H1 (cell line): ENCODE data around the gene CDX4. TPM values are rescaled to one million over a fixed set of nuclear protein-coding genes. Genes with fewer than 3 reads are reported as not detected.

ENCODE experiments used
- CTCF ChIA-PET: fragments of 300-600 bp; sonication (Branson Sonifier 250); formaldehyde crosslinking; loops from one replicate; lab custom pipeline; 2021; ENCODE audit not compliant: partially characterized antibody; lab: Charles Lee
- POLR2A ChIA-PET: fragments of 300-600 bp; sonication (Branson Sonifier 250); formaldehyde crosslinking; loops from one replicate; lab custom pipeline; 2021; ENCODE audit warnings: inconsistent platforms; ENCODE audit not compliant: partially characterized antibody; lab: Charles Lee
- DNase-seq, 2 experiments: peaks; one replicate each; pipeline versions ENCODE4 v3.0.0 to v3.0.0-alpha.2; 2010 to 2022; ENCODE audit warnings: low spot score in 2 of 2, low read depth in 1 of 2, mixed read lengths in 1 of 2
- FAIRE-seq: peaks from 2 replicates; lab custom pipeline; 2011; peaks lifted over from hg19 to GRCh38; lab: Jason Lieb, UNC
- H2AFZ ChIP-seq: 2 replicates; pipeline ENCODE4 v1.8.1; 2012; ENCODE audit warnings: low read length, inconsistent platforms
- H2AK5ac ChIP-seq: 2 replicates; pipeline ENCODE4 v1.6.1; 2013; ENCODE audit warnings: low read depth, low read length
- H2BK120ac ChIP-seq: replicated peaks from 2 replicates; pipeline ENCODE3; 2013; ENCODE audit warnings: low read depth, low read length, inconsistent platforms
- H2BK12ac ChIP-seq: 2 replicates; pipeline ENCODE4 v1.6.1; 2013; ENCODE audit warnings: low read depth, low read length
- H2BK15ac ChIP-seq: 2 replicates; pipeline ENCODE4 v1.6.1; 2013; ENCODE audit warnings: low read length
- H2BK20ac ChIP-seq: 2 replicates; pipeline ENCODE4 v1.6.1; 2013; ENCODE audit warnings: low read length
- H2BK5ac ChIP-seq: 2 replicates; pipeline ENCODE4 v1.6.1; 2013; ENCODE audit warnings: low read depth, low read length
- H3K14ac ChIP-seq: 2 replicates; pipeline ENCODE4 v1.6.1; 2013; ENCODE audit warnings: inconsistent platforms; ENCODE audit not compliant: insufficient read length
- H3K18ac ChIP-seq: 2 replicates; pipeline ENCODE4 v1.6.1; 2013; ENCODE audit warnings: low read length; ENCODE audit errors: extremely low read depth
- H3K23ac ChIP-seq: 2 replicates; pipeline ENCODE4 v1.6.1; 2013; ENCODE audit warnings: inconsistent platforms; ENCODE audit not compliant: insufficient read length
- H3K23me2 ChIP-seq: 2 replicates; pipeline ENCODE4 v1.6.1; 2013; ENCODE audit warnings: low read depth, low read length
- H3K27ac ChIP-seq: 2 replicates; pipeline ENCODE4 v1.6.1; 2011; ENCODE audit warnings: low read depth, low read length, inconsistent platforms
- H3K27me3 ChIP-seq, 4 experiments: replicated peaks in 1 of 4; 1 replicate in 1 of 4; 2 replicates in 3 of 4; pipeline versions ENCODE4 v1.6.1 to v1.8.1; 2011 to 2013; ENCODE audit warnings: low read length in 3 of 4, mild to moderate bottlenecking in 3 of 4, inconsistent platforms in 2 of 4, mixed read lengths in 2 of 4, moderate library complexity in 1 of 4; ENCODE audit not compliant: control insufficient read depth in 3 of 4, insufficient read depth in 3 of 4; ENCODE audit errors: extremely low read depth in 1 of 4
- H3K36me3 ChIP-seq, 4 experiments: 2 replicates each; pipeline versions ENCODE4 v1.6.1 to v1.8.1; 2011 to 2013; ENCODE audit warnings: mild to moderate bottlenecking in 4 of 4, low read length in 3 of 4, moderate library complexity in 2 of 4, control low read depth in 1 of 4, inconsistent platforms in 1 of 4; ENCODE audit not compliant: insufficient read depth in 4 of 4, control insufficient read depth in 2 of 4
- H3K4ac ChIP-seq: replicated peaks from 2 replicates; pipeline ENCODE3; 2013; ENCODE audit warnings: low read length, low read depth, mixed read lengths, inconsistent platforms; ENCODE audit not compliant: insufficient read length
- H3K4me1 ChIP-seq, 4 experiments: replicated peaks in 1 of 4; 1 replicate in 1 of 4; 2 replicates in 3 of 4; pipeline versions ENCODE4 v1.6.1 to v1.8.1; 2011 to 2013; ENCODE audit warnings: low read length in 3 of 4, inconsistent platforms in 2 of 4, mixed read lengths in 1 of 4; ENCODE audit not compliant: insufficient read depth in 4 of 4, control insufficient read depth in 3 of 4
- H3K4me2 ChIP-seq, 2 experiments: 2 replicates each; pipeline versions ENCODE4 v1.6.1 to v1.8.1; 2011 to 2013; ENCODE audit warnings: low read depth in 2 of 2, low read length in 2 of 2, control low read depth in 1 of 2, inconsistent platforms in 1 of 2, mild to moderate bottlenecking in 1 of 2; ENCODE audit not compliant: insufficient read depth in 1 of 2
- H3K4me3 ChIP-seq, 4 experiments: fragments of 200-600, 300-600 bp in 1 of 4; sonication (generic), shearing (Covaris generic), sonication (Bioruptor Twin) in 1 of 4; 2 replicates each; pipeline versions ENCODE4 v1.5.1 to v1.8.1; 2011 to 2016; ENCODE audit warnings: low read length in 4 of 4, low read depth in 3 of 4, control low read depth in 2 of 4, inconsistent platforms in 2 of 4, mild to moderate bottlenecking in 2 of 4, mixed read lengths in 1 of 4, moderate library complexity in 1 of 4; ENCODE audit not compliant: insufficient read depth in 2 of 4; ENCODE audit errors: extremely low read depth in 1 of 4
- H3K56ac ChIP-seq: replicated peaks from 2 replicates; pipeline ENCODE3; 2013; ENCODE audit warnings: low read depth, mild to moderate bottlenecking, mixed read lengths, low read length, inconsistent platforms; ENCODE audit not compliant: insufficient read length
- H3K79me1 ChIP-seq: 2 replicates; pipeline ENCODE4 v1.6.1; 2013; ENCODE audit warnings: low read depth, low read length, control low read depth
- H3K79me2 ChIP-seq, 2 experiments: 2 replicates each; pipeline versions ENCODE4 v1.6.1 to v1.8.1; 2012 to 2013; ENCODE audit warnings: low read length in 2 of 2, mild to moderate bottlenecking in 2 of 2, inconsistent platforms in 1 of 2; ENCODE audit not compliant: insufficient read depth in 2 of 2, control insufficient read depth in 1 of 2
- H3K9ac ChIP-seq, 4 experiments: replicated peaks in 1 of 4; 1 replicate in 1 of 4; 2 replicates in 3 of 4; pipeline versions ENCODE4 v1.6.1 to v1.8.1; 2011 to 2013; ENCODE audit warnings: low read depth in 3 of 4, low read length in 3 of 4, control low read depth in 2 of 4, mild to moderate bottlenecking in 2 of 4, moderate library complexity in 2 of 4, inconsistent platforms in 1 of 4; ENCODE audit errors: extremely low read depth in 1 of 4
- H3K9me3 ChIP-seq, 2 experiments: 2 replicates each; pipeline versions ENCODE4 v1.6.1 to v1.8.1; 2012 to 2013; ENCODE audit warnings: mild to moderate bottlenecking in 2 of 2, moderate library complexity in 2 of 2, control low read depth in 1 of 2, inconsistent platforms in 1 of 2, low read depth in 1 of 2, low read length in 1 of 2, mixed read lengths in 1 of 2; ENCODE audit not compliant: insufficient read depth in 2 of 2
- H4K20me1 ChIP-seq, 2 experiments: replicated peaks in 1 of 2; 2 replicates each; pipeline versions ENCODE3 to v1.8.1; 2011 to 2013; ENCODE audit warnings: inconsistent platforms in 2 of 2, low read length in 2 of 2, mild to moderate bottlenecking in 1 of 2; ENCODE audit not compliant: insufficient read depth in 2 of 2, control insufficient read depth in 1 of 2
- H4K5ac ChIP-seq: 2 replicates; pipeline ENCODE4 v1.6.1; 2013; ENCODE audit warnings: low read length, low read depth, mixed read lengths, inconsistent platforms; ENCODE audit not compliant: insufficient read length
- H4K8ac ChIP-seq: 2 replicates; pipeline ENCODE4 v1.8.0; 2013; ENCODE audit warnings: mild to moderate bottlenecking, moderate library complexity, low read length, inconsistent platforms; ENCODE audit not compliant: insufficient read depth; ENCODE audit errors: extremely low read depth
- H4K91ac ChIP-seq: replicated peaks from 2 replicates; pipeline ENCODE3; 2013; ENCODE audit warnings: low read length, mixed read lengths, inconsistent platforms; ENCODE audit not compliant: insufficient read length
- ASH2L ChIP-seq: fragments of 200-600, 300-600 bp; sonication (generic); IDR thresholded peaks from one replicate; pipeline ENCODE4 v1.7.1; 2017; ENCODE audit warnings: low read length
- BACH1 ChIP-seq: IDR thresholded peaks from 2 replicates; pipeline ENCODE4 v1.6.1; 2012; ENCODE audit warnings: low read length, improper control_type of control experiment
- CBX5 ChIP-seq: fragments of 300-800, 300-1000 bp; sonication (generic); IDR thresholded peaks from 2 replicates; pipeline ENCODE4 v1.7.1; 2016; ENCODE audit warnings: antibody characterized with exemption, low read length, low read depth
- FOSL1 ChIP-seq: IDR thresholded peaks from 2 replicates; pipeline ENCODE4 v1.6.1; 2011; ENCODE audit warnings: mild to moderate bottlenecking, low read depth, low read length, moderate library complexity; ENCODE audit not compliant: insufficient read depth
- GTF2F1 ChIP-seq: IDR thresholded peaks from 2 replicates; pipeline ENCODE4 v1.6.1; 2012; ENCODE audit warnings: low read depth, low read length, improper control_type of control experiment, borderline replicate concordance
- KDM5A ChIP-seq: fragments of 200-600 bp; IDR thresholded peaks from 2 replicates; pipeline ENCODE4 v1.7.1; 2012; ENCODE audit warnings: mild to moderate bottlenecking, low read length, inconsistent platforms, mixed read lengths
- NANOG ChIP-seq: IDR thresholded peaks from 2 replicates; pipeline ENCODE4 v1.6.1; 2011; ENCODE audit warnings: low read length, low read depth, mild to moderate bottlenecking, inconsistent platforms; ENCODE audit not compliant: insufficient read depth, poor library complexity, severe bottlenecking
- RFX5 ChIP-seq: IDR thresholded peaks from 2 replicates; pipeline ENCODE4 v1.6.1; 2011; ENCODE audit warnings: low read depth, low read length, improper control_type of control experiment, borderline replicate concordance
- SAP30 ChIP-seq: fragments of 300-600 bp; sonication (generic); IDR thresholded peaks from 2 replicates; pipeline ENCODE4 v1.7.1; 2012; ENCODE audit warnings: low read length, moderate library complexity, mild to moderate bottlenecking, inconsistent platforms; ENCODE audit not compliant: insufficient read depth, insufficient replicate concordance
- polyA plus RNA-seq, 7 experiments: library from polyadenylated mRNA; depleted of rRNA in 3 of 7; stranded (reverse) in 5 of 7; unstranded in 2 of 7; fragments of >200 nt in 5 of 7; fragments of 200-250 nt in 2 of 7; gene quantifications; 1 replicate in 5 of 7; 2 replicates in 1 of 7; 4 replicates in 1 of 7; pipeline versions ENCODE4 v1.2.1 to v1.2.3, GENCODE V29; 2011 to 2013; ENCODE audit warnings: missing spikeins in 2 of 7, mixed read lengths in 2 of 7
- total RNA-seq: library from RNA; stranded (reverse); fragmentation: NEBNext Ultra II Directional; extraction: Animal tissue kit (Norgen Biotek cat#: 25700); gene quantifications from 2 replicates; pipeline ENCODE4 v1.2.1, GENCODE V29; 2021
- TF ChIP-seq, protein P1 (sequence below), 3 experiments: IDR thresholded peaks; 1 replicate in 2 of 3; 2 replicates in 1 of 3; pipeline versions ENCODE4 v1.5.1 to v1.6.1; 2011; ENCODE audit warnings: low read length in 3 of 3, mild to moderate bottlenecking in 3 of 3, inconsistent platforms in 2 of 3, low read depth in 1 of 3, moderate library complexity in 1 of 3; ENCODE audit not compliant: insufficient read depth in 1 of 3; ENCODE audit errors: control extremely low read depth in 1 of 3
- TF ChIP-seq, protein P2 (sequence below): IDR thresholded peaks from 2 replicates; pipeline ENCODE4 v1.6.1; 2012; ENCODE audit warnings: low read length, inconsistent platforms

Gene CDX4
- total and polyA plus RNA-seq, 2 of the 8 experiments (the other 6 are each of a cell fraction or from before 2014, with no cell fraction given), result 2.3 to 2.6 TPM

DNA sequence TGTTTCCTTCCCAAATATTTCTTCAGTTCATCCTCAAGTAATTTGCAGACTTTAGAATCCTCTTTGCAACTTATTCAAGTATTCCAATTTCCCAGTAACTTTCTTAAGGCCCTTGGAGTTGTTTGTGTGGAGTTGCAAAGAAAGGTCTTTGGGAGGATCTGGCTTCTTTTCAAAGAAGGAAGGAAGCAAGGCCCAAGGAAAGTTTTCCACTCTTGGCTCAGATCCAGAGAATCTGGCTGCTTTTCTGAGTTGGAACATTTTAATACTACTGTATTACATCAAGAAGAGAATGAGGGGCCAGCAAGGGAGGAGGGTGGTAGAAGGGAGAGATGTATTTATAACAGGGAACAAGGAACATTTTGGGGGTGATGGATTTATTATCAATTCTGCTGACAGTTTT, 10.5 kb downstream of the CDX4 start:
- no peaks in the 10 kb centered on the region for H3K36me3 ChIP-seq
- no peak overlapping the region for H3K9ac ChIP-seq
- no peak overlapping the region for H3K14ac ChIP-seq
- H4K20me1 ChIP-seq, result no peaks in the 10 kb centered on the region
- H4K5ac ChIP-seq, result no peak overlapping the region
- no peak overlapping the region for H2BK12ac ChIP-seq
- no peak overlapping the region for H4K91ac ChIP-seq
- no peak overlapping the region for H3K23ac ChIP-seq
- H3K56ac ChIP-seq, result no peak overlapping the region
- H3K27ac ChIP-seq, result no peak overlapping the region
- H3K18ac ChIP-seq, result no peak overlapping the region
- ChIA-PET POLR2A (no interaction called here), CTCF (no interaction called here)
- no peak overlapping the region for H3K4me2 ChIP-seq
- no peak overlapping the region for H2AFZ ChIP-seq
- H3K27me3 ChIP-seq, result no peaks in the 10 kb centered on the region; a peak in 2 of 7 replicates
- H3K4me1 ChIP-seq, result no peaks in the 10 kb centered on the region
- no peak overlapping the region for H2BK5ac ChIP-seq
- no peak overlapping the region for H2BK120ac ChIP-seq
- H2AK5ac ChIP-seq, result no peak overlapping the region
- H3K9me3 ChIP-seq, result no peaks in the 10 kb centered on the region
- no peak overlapping the region for H3K4me3 ChIP-seq
- FAIRE-seq (no peak), DNase-seq (no peak)
- H2BK20ac ChIP-seq, result no peak overlapping the region
- no peak overlapping the region for H3K4ac ChIP-seq
- H4K8ac ChIP-seq, result no peak overlapping the region
- H2BK15ac ChIP-seq, result no peak overlapping the region
- H3K23me2 ChIP-seq, result no peaks in the 10 kb centered on the region
- H3K79me2 ChIP-seq, result no peaks in the 10 kb centered on the region
- no peaks in the 10 kb centered on the region for H3K79me1 ChIP-seq
- TF ChIP-seq CBX5, result no peak
- TF ChIP-seq KDM5A, result no peak
- TF ChIP-seq FOSL1, result no peak
- TF ChIP-seq, protein P1, sequence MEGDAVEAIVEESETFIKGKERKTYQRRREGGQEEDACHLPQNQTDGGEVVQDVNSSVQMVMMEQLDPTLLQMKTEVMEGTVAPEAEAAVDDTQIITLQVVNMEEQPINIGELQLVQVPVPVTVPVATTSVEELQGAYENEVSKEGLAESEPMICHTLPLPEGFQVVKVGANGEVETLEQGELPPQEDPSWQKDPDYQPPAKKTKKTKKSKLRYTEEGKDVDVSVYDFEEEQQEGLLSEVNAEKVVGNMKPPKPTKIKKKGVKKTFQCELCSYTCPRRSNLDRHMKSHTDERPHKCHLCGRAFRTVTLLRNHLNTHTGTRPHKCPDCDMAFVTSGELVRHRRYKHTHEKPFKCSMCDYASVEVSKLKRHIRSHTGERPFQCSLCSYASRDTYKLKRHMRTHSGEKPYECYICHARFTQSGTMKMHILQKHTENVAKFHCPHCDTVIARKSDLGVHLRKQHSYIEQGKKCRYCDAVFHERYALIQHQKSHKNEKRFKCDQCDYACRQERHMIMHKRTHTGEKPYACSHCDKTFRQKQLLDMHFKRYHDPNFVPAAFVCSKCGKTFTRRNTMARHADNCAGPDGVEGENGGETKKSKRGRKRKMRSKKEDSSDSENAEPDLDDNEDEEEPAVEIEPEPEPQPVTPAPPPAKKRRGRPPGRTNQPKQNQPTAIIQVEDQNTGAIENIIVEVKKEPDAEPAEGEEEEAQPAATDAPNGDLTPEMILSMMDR (IDR thresholded peaks at IDR 0.05; ENCODE audit: control extremely low read depth in 1 of 3, insufficient read depth in 1 of 3, low read depth in 1 of 3, low read length in 3 of 3), result no peak
- TF ChIP-seq BACH1, result no peak
- TF ChIP-seq NANOG, result no peak
- no peak for TF ChIP-seq SAP30
- no peak for TF ChIP-seq RFX5
- TF ChIP-seq, protein P2, sequence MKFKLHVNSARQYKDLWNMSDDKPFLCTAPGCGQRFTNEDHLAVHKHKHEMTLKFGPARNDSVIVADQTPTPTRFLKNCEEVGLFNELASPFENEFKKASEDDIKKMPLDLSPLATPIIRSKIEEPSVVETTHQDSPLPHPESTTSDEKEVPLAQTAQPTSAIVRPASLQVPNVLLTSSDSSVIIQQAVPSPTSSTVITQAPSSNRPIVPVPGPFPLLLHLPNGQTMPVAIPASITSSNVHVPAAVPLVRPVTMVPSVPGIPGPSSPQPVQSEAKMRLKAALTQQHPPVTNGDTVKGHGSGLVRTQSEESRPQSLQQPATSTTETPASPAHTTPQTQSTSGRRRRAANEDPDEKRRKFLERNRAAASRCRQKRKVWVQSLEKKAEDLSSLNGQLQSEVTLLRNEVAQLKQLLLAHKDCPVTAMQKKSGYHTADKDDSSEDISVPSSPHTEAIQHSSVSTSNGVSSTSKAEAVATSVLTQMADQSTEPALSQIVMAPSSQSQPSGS, result no peak
- TF ChIP-seq GTF2F1, result no peak
- no peak for TF ChIP-seq ASH2L
